Hepatocyte (in vitro differentiated cells): ENCODE data around the gene TAPBPL.

Experiments used
- EZH2phosphoT487 ChIP-seq: fragments of 200-600 bp; sonication (generic); IDR thresholded peaks from one replicate; pipeline ENCODE4 v1.6.1; 2018; ENCODE audit warnings: antibody characterized with exemption, mild to moderate bottlenecking, low read depth, moderate library complexity; ENCODE audit not compliant: unreplicated experiment, severe bottlenecking
- TF ChIP-seq, protein P1 (sequence below): fragments of 200-600 bp; sonication (generic); IDR thresholded peaks from 2 replicates; pipeline ENCODE4 v1.5.1; 2016; ENCODE audit warnings: antibody characterized with exemption, mild to moderate bottlenecking; ENCODE audit not compliant: poor library complexity

DNA sequence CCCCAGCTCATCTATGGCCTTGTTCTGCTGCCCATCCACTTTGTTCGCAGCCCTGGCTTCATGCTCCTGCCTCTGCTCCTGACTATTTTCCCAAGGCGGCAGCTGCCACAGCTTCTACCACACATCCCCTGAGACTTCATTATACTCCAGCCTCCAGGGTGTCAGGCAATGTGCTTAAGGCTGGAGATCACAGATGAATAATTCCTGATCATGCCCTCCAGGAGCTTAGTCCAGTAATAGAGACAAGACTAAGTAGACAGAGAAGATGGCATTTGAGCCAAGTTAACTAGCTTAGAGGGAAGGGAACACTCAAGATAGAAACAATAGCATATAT lies 7.1 kb downstream of the TAPBPL start:
- TF ChIP-seq, protein P1, sequence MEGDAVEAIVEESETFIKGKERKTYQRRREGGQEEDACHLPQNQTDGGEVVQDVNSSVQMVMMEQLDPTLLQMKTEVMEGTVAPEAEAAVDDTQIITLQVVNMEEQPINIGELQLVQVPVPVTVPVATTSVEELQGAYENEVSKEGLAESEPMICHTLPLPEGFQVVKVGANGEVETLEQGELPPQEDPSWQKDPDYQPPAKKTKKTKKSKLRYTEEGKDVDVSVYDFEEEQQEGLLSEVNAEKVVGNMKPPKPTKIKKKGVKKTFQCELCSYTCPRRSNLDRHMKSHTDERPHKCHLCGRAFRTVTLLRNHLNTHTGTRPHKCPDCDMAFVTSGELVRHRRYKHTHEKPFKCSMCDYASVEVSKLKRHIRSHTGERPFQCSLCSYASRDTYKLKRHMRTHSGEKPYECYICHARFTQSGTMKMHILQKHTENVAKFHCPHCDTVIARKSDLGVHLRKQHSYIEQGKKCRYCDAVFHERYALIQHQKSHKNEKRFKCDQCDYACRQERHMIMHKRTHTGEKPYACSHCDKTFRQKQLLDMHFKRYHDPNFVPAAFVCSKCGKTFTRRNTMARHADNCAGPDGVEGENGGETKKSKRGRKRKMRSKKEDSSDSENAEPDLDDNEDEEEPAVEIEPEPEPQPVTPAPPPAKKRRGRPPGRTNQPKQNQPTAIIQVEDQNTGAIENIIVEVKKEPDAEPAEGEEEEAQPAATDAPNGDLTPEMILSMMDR: no peak
- no peak for TF ChIP-seq EZH2phosphoT487
